DMS 273 (cell line): ENCODE data around the gene JADE3.

Source experiments
- DNase-seq: peaks from one replicate; lab custom pipeline; 2025; ENCODE audit not compliant: unreplicated experiment; lab: John Stamatoyannopoulos, UW

JADE3 gene

DNA sequence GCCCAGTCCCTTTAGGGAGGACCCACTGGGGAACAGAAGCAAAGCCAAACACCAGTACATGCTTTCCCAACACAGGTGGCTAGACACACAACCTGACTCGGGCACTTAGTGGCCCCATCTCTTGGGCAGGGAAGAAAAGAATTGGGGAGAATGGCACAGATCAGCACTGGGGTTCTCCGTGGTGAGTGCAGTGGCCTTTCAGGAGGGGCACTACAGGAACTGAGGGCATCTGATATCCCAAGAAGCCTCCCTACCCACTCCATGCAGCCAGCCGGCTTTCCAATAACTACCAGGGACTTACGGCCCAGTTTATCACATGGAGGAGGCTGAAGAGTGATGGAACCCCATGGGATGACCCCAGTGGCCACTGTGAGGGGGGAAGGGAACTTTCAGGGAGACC, 189.0 kb downstream of the JADE3 start:
- DNase-seq: no peak
